ENCODE measurements around the gene COL5A3. TPM values are rescaled to one million over a fixed set of nuclear protein-coding genes. Genes with fewer than 3 reads are reported as not detected.
A peak's percentile ranks its signal among the peaks of the same experiment; 100 is the strongest.

Gene COL5A3
- total RNA-seq, 2 donors from 2014 or later: 6.8 to 7.2 TPM

DNA sequence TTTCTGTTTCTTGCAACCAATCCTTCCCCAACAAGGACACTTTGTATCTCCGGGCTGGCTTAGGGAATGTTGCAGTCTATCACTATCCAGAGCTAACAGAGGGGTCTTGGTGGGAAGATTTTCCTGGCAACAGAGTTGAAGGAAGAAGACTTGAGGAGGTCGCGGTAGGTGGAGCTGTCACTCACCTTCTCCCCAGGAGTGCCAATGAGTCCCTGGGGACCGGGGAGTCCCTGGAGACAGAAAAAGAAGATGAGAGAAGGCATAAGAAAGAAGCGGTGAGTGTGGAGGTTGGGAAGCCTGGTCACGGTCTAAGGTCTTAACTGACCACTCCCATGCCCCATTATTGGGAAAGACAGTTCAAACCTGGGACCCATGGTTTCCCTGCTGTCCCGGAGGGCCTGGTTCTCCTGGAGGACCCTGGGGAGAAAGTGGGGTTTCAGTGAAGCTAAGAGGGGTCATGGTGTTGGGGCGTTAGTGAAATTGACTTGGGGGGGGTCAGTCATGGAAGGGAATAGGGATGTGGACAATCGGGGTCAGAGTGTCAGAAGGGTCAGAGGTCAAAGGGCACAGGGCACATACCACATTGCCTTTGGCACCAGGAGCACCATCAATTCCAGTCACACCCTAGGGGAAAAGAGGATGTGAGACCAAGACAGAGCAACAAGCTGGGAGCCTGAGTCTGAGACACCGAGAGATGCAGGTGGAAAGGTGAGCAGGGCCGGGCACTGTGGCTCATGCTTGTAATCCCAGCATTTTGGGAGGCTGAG, 18.7 kb downstream of the COL5A3 start:
- no peak for DNase-seq (ENCODE audit: low spot score)
- H3K36me3 ChIP-seq: peaks cover 29% of the 10 kb centered on the region
- H3K4me1 ChIP-seq: peaks cover 0 to 14% of the 10 kb centered on the region in 2 donors
- H3K27ac ChIP-seq: no peak overlapping the region
- no peak overlapping the region for H3K4me3 ChIP-seq
- no peaks in the 10 kb centered on the region for H3K9me3 ChIP-seq
- H3K27me3 ChIP-seq: no peaks in the 10 kb centered on the region
- no peak for TF ChIP-seq CTCF (IDR thresholded peaks at IDR 0.05)

DNA sequence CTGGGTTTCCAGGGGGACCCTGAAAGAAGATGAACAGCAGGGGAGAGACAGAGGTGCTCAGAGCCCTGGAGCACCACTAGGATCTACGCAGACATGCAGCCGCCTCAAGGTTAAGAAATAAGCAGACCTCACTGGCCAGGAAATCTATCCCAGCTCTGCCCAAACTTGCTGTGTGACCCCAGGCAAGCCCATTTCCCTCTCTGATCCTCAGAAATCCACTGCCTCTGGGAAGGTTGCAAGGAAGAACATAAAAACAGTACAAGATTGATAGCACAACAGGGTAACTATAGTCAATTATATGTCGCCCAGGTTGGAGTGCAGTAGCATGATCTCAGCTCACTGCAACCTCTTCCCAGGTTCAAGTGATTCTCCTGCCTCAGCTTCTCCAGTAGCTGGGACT, 20.8 kb downstream of the COL5A3 start:
- H3K27me3 ChIP-seq: no peaks in the 10 kb centered on the region
- H3K27ac ChIP-seq: no peak overlapping the region
- peaks cover 0 to 25% of the 10 kb centered on the region in 2 donors for H3K4me1 ChIP-seq
- TF ChIP-seq CTCF (IDR thresholded peaks at IDR 0.05): no peak
- peaks cover 29% of the 10 kb centered on the region for H3K36me3 ChIP-seq
- DNase-seq (ENCODE audit: low spot score): no peak
- H3K4me3 ChIP-seq: no peak overlapping the region
- H3K9me3 ChIP-seq: no peaks in the 10 kb centered on the region

DNA sequence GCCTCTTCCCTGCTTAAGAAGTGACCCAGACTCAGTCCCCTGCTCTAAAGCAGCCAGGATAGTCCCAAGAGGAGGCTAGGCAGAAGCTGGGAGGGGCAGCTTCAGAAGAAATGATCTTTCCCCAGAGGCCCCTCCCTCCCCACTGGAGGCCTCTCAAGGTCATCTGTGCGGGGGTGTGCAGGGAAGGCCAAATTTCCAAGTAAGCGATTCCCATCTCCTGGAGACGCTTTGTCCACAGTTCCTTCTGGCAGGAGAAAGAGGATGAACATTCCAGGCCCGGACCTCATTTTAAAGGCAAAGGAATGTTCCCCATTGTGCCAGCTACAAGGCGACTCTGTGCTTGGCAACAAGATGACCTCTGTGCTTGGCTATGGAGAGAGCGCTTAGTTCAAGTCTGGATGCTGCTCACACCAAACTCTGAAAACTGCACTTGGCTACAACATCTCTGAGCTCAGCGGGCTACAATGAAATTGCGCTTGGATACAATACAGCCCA, 23.5 kb downstream of the COL5A3 start:
- peak; percentile 67 for DNase-seq (ENCODE audit: low spot score)
- H3K9me3 ChIP-seq: no peaks in the 10 kb centered on the region
- no peaks in the 10 kb centered on the region for H3K27me3 ChIP-seq
- H3K4me1 ChIP-seq: peaks cover 0 to 25% of the 10 kb centered on the region in 2 donors
- no peak for TF ChIP-seq CTCF (IDR thresholded peaks at IDR 0.05)
- H3K36me3 ChIP-seq: peaks cover 15% of the 10 kb centered on the region
- no peak overlapping the region for H3K4me3 ChIP-seq
- peak overlapping the region; percentile 19 to 61 for H3K27ac ChIP-seq

GRCh38 chr19:9981406-9982260, 28.7 kb downstream of the COL5A3 start:
- Histone ChIP-seq H3K36me3 (peaks cover 16% of the 10 kb centered on the region), H3K27ac (no peak overlapping the region), H3K27me3 (no peaks in the 10 kb centered on the region)

DNA sequence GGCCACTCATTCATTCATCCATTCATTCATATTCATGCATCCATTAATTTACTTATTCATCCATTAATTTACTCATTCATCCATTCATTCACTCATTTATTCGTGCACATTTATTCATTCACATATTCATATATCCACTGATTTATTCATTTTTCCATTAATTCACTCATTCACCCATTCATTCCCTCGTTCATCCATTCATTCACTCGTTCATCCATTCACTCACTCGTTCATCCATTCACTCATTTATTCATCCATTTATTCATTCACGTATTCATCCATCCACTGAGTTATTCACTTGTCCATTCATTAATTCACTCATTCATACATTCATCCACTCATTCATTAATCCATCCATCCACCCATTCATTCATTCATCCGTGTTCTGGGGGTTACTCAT, 38.2 kb downstream of the COL5A3 start:
- H3K9me3 ChIP-seq: no peaks in the 10 kb centered on the region
- no peak for TF ChIP-seq CTCF (IDR thresholded peaks at IDR 0.05)
- H3K4me1 ChIP-seq: no peaks in the 10 kb centered on the region
- H3K27ac ChIP-seq: no peak overlapping the region
- H3K36me3 ChIP-seq: peaks cover 21% of the 10 kb centered on the region
- H3K4me3 ChIP-seq: no peak overlapping the region
- H3K27me3 ChIP-seq: no peaks in the 10 kb centered on the region
- no peak for DNase-seq (ENCODE audit: low spot score)

More at GRCh38 chr19:9981406-9982260, 28.7 kb downstream of the COL5A3 start:
- no peak for DNase-seq (ENCODE audit: low spot score)
- no peak for TF ChIP-seq CTCF (IDR thresholded peaks at IDR 0.05)
- Histone ChIP-seq H3K4me1 (peaks cover 0 to 11% of the 10 kb centered on the region in 2 donors), H3K9me3 (no peaks in the 10 kb centered on the region), H3K4me3 (no peak overlapping the region)
